Gastrocnemius medialis (tissue), 4 donors: ENCODE results near the gene ZBTB17. TPM values are rescaled to one million over a fixed set of nuclear protein-coding genes. Genes with fewer than 3 reads are reported as not detected.

Experiments
- ATAC-seq, 2 donors: fragments of 150-250 bp; one replicate each; pipeline ENCODE4 v1.9.1; 2016
- DNase-seq, 2 donors: peaks; one replicate each; pipeline ENCODE4 v3.0.0-alpha.2; 2019
- H3K27ac ChIP-seq, 4 donors: fragments of 200-600 bp; sonication (generic); 1 replicate in 1 of 4; 2 replicates in 3 of 4; pipeline ENCODE4 v1.5.1; 2016 to 2018; ENCODE audit warnings: mild to moderate bottlenecking in 2 of 4, moderate library complexity in 1 of 4
- H3K27me3 ChIP-seq, 3 donors: fragments of 200-600 bp; sonication (generic) in 2 of 3; 1 replicate in 1 of 3; 2 replicates in 2 of 3; pipeline versions ENCODE4 v1.5.1 to v1.6.0; 2016 to 2019; ENCODE audit warnings: mild to moderate bottlenecking in 1 of 3, moderate library complexity in 1 of 3
- H3K36me3 ChIP-seq, 2 donors: fragments of 200-600 bp; sonication (generic) in 1 of 2; one replicate each; pipeline ENCODE4 v1.5.1; 2017 to 2018
- H3K4me1 ChIP-seq, 2 donors: fragments of 200-600 bp; sonication (generic) in 1 of 2; one replicate each; pipeline ENCODE4 v1.5.1; 2016 to 2017; ENCODE audit warnings: mild to moderate bottlenecking in 2 of 2
- H3K4me3 ChIP-seq, 4 donors: fragments of 200-600 bp; sonication (generic) in 3 of 4; 1 replicate in 1 of 4; 2 replicates in 3 of 4; pipeline ENCODE4 v1.5.1; 2016 to 2019; ENCODE audit warnings: mild to moderate bottlenecking in 2 of 4
- H3K9me3 ChIP-seq, 3 donors: fragments of 200-600 bp; sonication (generic) in 2 of 3; 1 replicate in 1 of 3; 2 replicates in 2 of 3; pipeline ENCODE4 v1.5.1; 2016 to 2019
- CTCF ChIP-seq, 5 experiments: fragments of 450-650 bp in 3 of 5; fragments of 200-600 bp in 2 of 5; sonication (generic) in 2 of 5; IDR thresholded peaks in 4 of 5; conservative IDR thresholded peaks in 1 of 5; 1 replicate in 4 of 5; 2 replicates in 1 of 5; pipeline ENCODE4 v1.5.1; 2016 to 2019; ENCODE audit warnings: antibody characterized with exemption in 5 of 5, mild to moderate bottlenecking in 3 of 5, moderate library complexity in 3 of 5
- POLR2A ChIP-seq, 2 donors: fragments of 450-650 bp; IDR thresholded peaks; one replicate each; pipeline ENCODE4 v1.6.1; 2017; ENCODE audit warnings: antibody characterized with exemption in 2 of 2, mild to moderate bottlenecking in 2 of 2, moderate library complexity in 2 of 2
- in situ Hi-C, 4 donors: fragments of 200-750 bp; cut with MboI; loops; one replicate each; pipeline versions ENCODE4 v1.15.0 to v1.8.0; 2017; ENCODE audit warnings: low sequenced_read_pairs in 4 of 4
- intact Hi-C: fragments of 100-400 bp; cut with DNase I; formaldehyde crosslinking; loops from one replicate; pipeline ENCODE4 v1.15.1; 2023; ENCODE audit warnings: low total_unique reads
- total RNA-seq, 4 donors: library from RNA; depleted of rRNA; stranded (reverse); fragments of >200 nt; gene quantifications; one replicate each; pipeline versions ENCODE4 v1.1.0 to v1.2.3, GENCODE V29; 2016

ZBTB17 gene
- total RNA-seq, 4 donors from 2014 or later, result 25.9 to 44.1 (median 31.5) TPM

- ATAC-seq (no peak), DNase-seq (no peak)
- peaks cover 58% of the 10 kb centered on the region in 2 donors for H3K4me1 ChIP-seq
- H3K27me3 ChIP-seq, result no peaks in the 10 kb centered on the region
- peaks cover 0 to 20% of the 10 kb centered on the region in 2 donors for H3K36me3 ChIP-seq
- no peaks in the 10 kb centered on the region for H3K9me3 ChIP-seq
- intact Hi-C loops (loop anchor here (2.0 kb wide), 1 partner anchor 24 kb away; no protein-coding TSS in a partner anchor), in situ Hi-C loops (loop anchor here in 1 of 4 donors (25.0 kb wide), 1 partner anchor 138 kb away; the partner anchor contains the start of gene UQCRHL)
- peak overlapping the region; percentile 84 to 87 (median 85) for H3K27ac ChIP-seq
- no peak overlapping the region for H3K4me3 ChIP-seq
- TF ChIP-seq CTCF (IDR thresholded peaks at IDR 0.05 in 4 of 5, conservative IDR thresholded peaks at IDR 0.05 in 1 of 5) (no peak), POLR2A (IDR thresholded peaks at IDR 0.05) (no peak)
These were observed 25.6 kb downstream of the ZBTB17 start for GRCh38 chr1:15950302-15950701.

GRCh38 chr1:15949453-15950245 lies 26.3 kb downstream of the ZBTB17 start:
- DNase-seq (peak; percentile 86 to 93), ATAC-seq (peak; percentile 85)
- Histone ChIP-seq H3K4me3 (peak overlapping the region; percentile 21 to 50 (median 42)), H3K27me3 (no peaks in the 10 kb centered on the region), H3K9me3 (no peaks in the 10 kb centered on the region), H3K4me1 (peaks cover 58% of the 10 kb centered on the region in 2 donors), H3K36me3 (peaks cover 0 to 27% of the 10 kb centered on the region in 2 donors), H3K27ac (peak overlapping the region; percentile 84 to 87 (median 85))
- TF ChIP-seq CTCF (IDR thresholded peaks at IDR 0.05 in 4 of 5, conservative IDR thresholded peaks at IDR 0.05 in 1 of 5) (no peak), POLR2A (IDR thresholded peaks at IDR 0.05) (peak in 1 of 2 donors; percentile 59)
- intact Hi-C loops, result loop anchor here (2.0 kb wide), 1 partner anchor 25 kb away; no protein-coding TSS in a partner anchor
- in situ Hi-C loops, result loop anchor here in 1 of 4 donors (25.0 kb wide), 1 partner anchor 137 kb away; the partner anchor contains the start of gene UQCRHL

GRCh38 chr1:15948595-15949452 lies 27.1 kb downstream of the ZBTB17 start:
- in situ Hi-C loops, result no loop called here
- peaks cover 0 to 35% of the 10 kb centered on the region in 2 donors for H3K36me3 ChIP-seq
- no peak for TF ChIP-seq POLR2A (IDR thresholded peaks at IDR 0.05)
- TF ChIP-seq CTCF (IDR thresholded peaks at IDR 0.05 in 4 of 5, conservative IDR thresholded peaks at IDR 0.05 in 1 of 5), result no peak
- H3K4me1 ChIP-seq, result peaks cover 51 to 57% of the 10 kb centered on the region in 2 donors
- peak overlapping the region; percentile 21 to 50 (median 42) for H3K4me3 ChIP-seq
- ATAC-seq (peak; percentile 38 to 43), DNase-seq (peak; percentile 40 to 60)
- peak overlapping the region; percentile 84 to 87 (median 85) for H3K27ac ChIP-seq
- H3K9me3 ChIP-seq, result no peaks in the 10 kb centered on the region
- intact Hi-C loops, result no loop called here
- no peaks in the 10 kb centered on the region for H3K27me3 ChIP-seq

- DNase-seq (no peak), ATAC-seq (no peak)
- no peak for TF ChIP-seq POLR2A (IDR thresholded peaks at IDR 0.05)
- TF ChIP-seq CTCF (IDR thresholded peaks at IDR 0.05 in 4 of 5, conservative IDR thresholded peaks at IDR 0.05 in 1 of 5), result no peak
- no peak overlapping the region for H3K4me3 ChIP-seq
- peaks cover 0 to 42% of the 10 kb centered on the region in 2 donors for H3K36me3 ChIP-seq
- no peaks in the 10 kb centered on the region for H3K9me3 ChIP-seq
- H3K27me3 ChIP-seq, result no peaks in the 10 kb centered on the region
- in situ Hi-C loops (no loop called here), intact Hi-C loops (no loop called here)
- H3K27ac ChIP-seq, result peak overlapping the region; percentile 84 to 87 (median 85)
- peaks cover 44 to 50% of the 10 kb centered on the region in 2 donors for H3K4me1 ChIP-seq
These were observed 27.8 kb downstream of the ZBTB17 start for GRCh38 chr1:15948091-15948591.
